Caco-2 (cell line): Measurements from ENCODE around the gene SS18L1. TPM values are rescaled to one million over a fixed set of nuclear protein-coding genes. Genes with fewer than 3 reads are reported as not detected.

Experiments
- BruUV-seq: library from RNA; stranded (reverse); fragments of 400-500 nt; replicated peaks from 2 replicates; lab custom pipeline; 2021; lab: Mats Ljungman, UMichigan
- CTCF ChIA-PET: fragments of 300-600 bp; sonication (Branson Sonifier 250); formaldehyde crosslinking; loops from one replicate; lab custom pipeline; 2022; ENCODE audit warnings: antibody characterized with exemption; lab: Charles Lee
- POLR2A ChIA-PET: fragments of 300-600 bp; sonication (Branson Sonifier 250); formaldehyde crosslinking; loops from one replicate; lab custom pipeline; 2022; ENCODE audit warnings: antibody characterized with exemption; lab: Charles Lee
- DNase-seq, 2 experiments: peaks; one replicate each; pipeline versions ENCODE4 v3.0.0 to v3.0.0-alpha.2; 2020 to 2022
- H3K27me3 ChIP-seq: replicated peaks from 2 replicates; pipeline ENCODE4 v1.6.0; 2011; ENCODE audit warnings: low read length; ENCODE audit not compliant: control insufficient read depth, insufficient read depth
- H3K36me3 ChIP-seq: 2 replicates; pipeline ENCODE4 v1.5.1; 2011; ENCODE audit warnings: low read length; ENCODE audit not compliant: control insufficient read depth, insufficient read depth
- H3K4me1 ChIP-seq: fragments of 250-450 bp; sonication (Bioruptor Pico); 2 replicates; pipeline ENCODE4 v1.5.1; 2020; ENCODE audit warnings: mild to moderate bottlenecking
- H3K4me3 ChIP-seq: 2 replicates; pipeline ENCODE4 v1.5.1; 2011; ENCODE audit warnings: low read depth, mild to moderate bottlenecking, control low read depth, low read length
- H3K9me3 ChIP-seq: fragments of 250-450 bp; sonication (Bioruptor Pico); 2 replicates; pipeline ENCODE4 v1.5.1; 2020; ENCODE audit warnings: mild to moderate bottlenecking, moderate library complexity
- H3K27ac Mint-ChIP-seq: one replicate; pipeline ENCODE4 v1.8.0; 2022; ENCODE audit warnings: mixed read lengths; ENCODE audit not compliant: unreplicated experiment
- H3K27me3 Mint-ChIP-seq: one replicate; pipeline ENCODE4 v1.8.0; 2022; ENCODE audit warnings: mixed read lengths; ENCODE audit not compliant: insufficient read depth, unreplicated experiment
- H3K36me3 Mint-ChIP-seq: one replicate; pipeline ENCODE4 v1.8.0; 2022; ENCODE audit warnings: mild to moderate bottlenecking, mixed read lengths; ENCODE audit not compliant: insufficient read depth, unreplicated experiment
- H3K4me1 Mint-ChIP-seq: one replicate; pipeline ENCODE4 v1.8.0; 2022; ENCODE audit warnings: low read depth, mixed read lengths; ENCODE audit not compliant: unreplicated experiment
- H3K4me3 Mint-ChIP-seq: one replicate; pipeline ENCODE4 v1.8.0; 2022; ENCODE audit warnings: mild to moderate bottlenecking, moderate library complexity, mixed read lengths; ENCODE audit not compliant: unreplicated experiment
- H3K9me3 Mint-ChIP-seq: one replicate; pipeline ENCODE4 v1.8.0; 2022; ENCODE audit warnings: mixed read lengths; ENCODE audit not compliant: unreplicated experiment
- CTCF ChIP-seq, 2 experiments: fragments of 200-600 bp in 1 of 2; IDR thresholded peaks; 1 replicate in 1 of 2; 2 replicates in 1 of 2; pipeline versions ENCODE4 v1.5.1 to v1.8.0; 2011 to 2022; ENCODE audit warnings: antibody characterized with exemption in 1 of 2, control low read depth in 1 of 2, inconsistent platforms in 1 of 2, low read depth in 1 of 2, low read length in 1 of 2, mild to moderate bottlenecking in 1 of 2, moderate library complexity in 1 of 2; ENCODE audit not compliant: insufficient read depth in 1 of 2, severe bottlenecking in 1 of 2, unreplicated experiment in 1 of 2
- intact Hi-C: fragments of 100-400 bp; cut with micrococcal nuclease; formaldehyde crosslinking; loops from one replicate; pipeline ENCODE4 v1.10.0; 2022; ENCODE audit not compliant: unreplicated experiment
- total RNA-seq: library from RNA; stranded (reverse); gene quantifications from 2 replicates; pipeline ENCODE4 v1.2.3, GENCODE V29; 2022

Gene SS18L1
- total RNA-seq, 1 experiment from 2014 or later = 46.4 TPM

GRCh38 chr20:62137092-62137384, 6.5 kb upstream of the SS18L1 start:
- H3K9me3 ChIP-seq = no peaks in the 10 kb centered on the region
- TF ChIP-seq CTCF (IDR thresholded peaks at IDR 0.05; ENCODE audit: insufficient read depth in 1 of 2, low read depth in 1 of 2, low read length in 1 of 2, severe bottlenecking in 1 of 2, unreplicated experiment in 1 of 2) = no peak
- H3K4me1 Mint-ChIP-seq = peaks cover 8% of the 10 kb centered on the region
- no peak overlapping the region for H3K4me3 ChIP-seq
- H3K27ac Mint-ChIP-seq = peak overlapping the region; percentile 0
- no peaks in the 10 kb centered on the region for H3K27me3 Mint-ChIP-seq
- intact Hi-C loops = loop anchor here (2.0 kb wide), 2 partner anchors 14 to 70 kb away; partner anchors contain the start of gene LSM14B
- peaks cover 19% of the 10 kb centered on the region for H3K36me3 ChIP-seq
- H3K4me3 Mint-ChIP-seq = no peak overlapping the region
- ChIA-PET CTCF (interaction anchor here (0.5 kb wide), 1 partner anchor 128 kb away, joined by 3 read pairs; no protein-coding TSS in a partner anchor), POLR2A (interaction anchor here (2.0 kb wide), 1 partner anchor 71 kb away, joined by 13 read pairs; the partner anchor contains the start of gene TAF4)
- no TSS peak for BruUV-seq
- peaks cover 98% of the 10 kb centered on the region for H3K36me3 Mint-ChIP-seq
- peaks cover 15% of the 10 kb centered on the region for H3K4me1 ChIP-seq
- H3K27me3 ChIP-seq = no peaks in the 10 kb centered on the region
- H3K9me3 Mint-ChIP-seq = no peaks in the 10 kb centered on the region
- no peak for DNase-seq

- TF ChIP-seq CTCF (IDR thresholded peaks at IDR 0.05; ENCODE audit: insufficient read depth in 1 of 2, low read depth in 1 of 2, low read length in 1 of 2, severe bottlenecking in 1 of 2, unreplicated experiment in 1 of 2) = no peak
- H3K9me3 ChIP-seq = no peaks in the 10 kb centered on the region
- no peak overlapping the region for H3K4me3 ChIP-seq
- Mint-ChIP-seq H3K36me3 (peaks cover 97% of the 10 kb centered on the region), H3K27ac (peak overlapping the region; percentile 28), H3K27me3 (no peaks in the 10 kb centered on the region), H3K4me3 (no peak overlapping the region), H3K4me1 (peaks cover 10% of the 10 kb centered on the region), H3K9me3 (no peaks in the 10 kb centered on the region)
- H3K4me1 ChIP-seq = peaks cover 16% of the 10 kb centered on the region
- ChIA-PET POLR2A (interaction anchor here (2.0 kb wide), 1 partner anchor 71 kb away, joined by 13 read pairs; the partner anchor contains the start of gene TAF4), CTCF (interaction anchor here (0.8 to 1.2 kb wide), 2 partner anchors 16 to 126 kb away, joined by 3 to 4 read pairs; partner anchors contain the start of gene LSM14B)
- no TSS peak for BruUV-seq
- DNase-seq = no peak
- intact Hi-C loops = loop anchor here (2.0 kb wide), 2 partner anchors 15 to 71 kb away; partner anchors contain the start of gene LSM14B
- no peaks in the 10 kb centered on the region for H3K27me3 ChIP-seq
- peaks cover 17% of the 10 kb centered on the region for H3K36me3 ChIP-seq
Measured at GRCh38 chr20:62137478-62138203, 5.9 kb upstream of the SS18L1 start.

- no TSS peak for BruUV-seq
- Histone ChIP-seq H3K27me3 (no peaks in the 10 kb centered on the region), H3K36me3 (peaks cover 17% of the 10 kb centered on the region), H3K9me3 (no peaks in the 10 kb centered on the region), H3K4me3 (no peak overlapping the region), H3K4me1 (peaks cover 16% of the 10 kb centered on the region)
- peak overlapping the region; percentile 12 for H3K4me3 Mint-ChIP-seq
- peaks cover 10% of the 10 kb centered on the region for H3K4me1 Mint-ChIP-seq
- ChIA-PET POLR2A (no interaction called here), CTCF (interaction anchor here (0.8 to 1.2 kb wide), 2 partner anchors 16 to 127 kb away, joined by 3 to 4 read pairs; partner anchors contain the start of gene LSM14B)
- TF ChIP-seq CTCF (IDR thresholded peaks at IDR 0.05; ENCODE audit: insufficient read depth in 1 of 2, low read depth in 1 of 2, low read length in 1 of 2, severe bottlenecking in 1 of 2, unreplicated experiment in 1 of 2) = no peak
- no peak for DNase-seq
- H3K27ac Mint-ChIP-seq = peak overlapping the region; percentile 28
- intact Hi-C loops = no loop called here
- no peaks in the 10 kb centered on the region for H3K27me3 Mint-ChIP-seq
- peaks cover 96% of the 10 kb centered on the region for H3K36me3 Mint-ChIP-seq
- no peaks in the 10 kb centered on the region for H3K9me3 Mint-ChIP-seq
Measured at GRCh38 chr20:62138204-62138543, 5.4 kb upstream of the SS18L1 start.
